Tibial nerve (tissue), 4 donors: ENCODE results near the gene SLC35A4. TPM values are rescaled to one million over a fixed set of nuclear protein-coding genes. Genes with fewer than 3 reads are reported as not detected.

ENCODE experiments used
- DNase-seq, 2 donors: peaks; one replicate each; pipeline ENCODE4 v3.0.0-alpha.2; 2019; ENCODE audit warnings: low spot score in 2 of 2
- H3K27ac ChIP-seq, 4 donors: fragments of 200-600 bp; sonication (generic) in 3 of 4; one replicate each; pipeline ENCODE4 v1.5.1; 2017 to 2019; ENCODE audit warnings: mild to moderate bottlenecking in 1 of 4
- H3K27me3 ChIP-seq, 2 donors: fragments of 200-600 bp; sonication (generic) in 1 of 2; one replicate each; pipeline versions ENCODE4 v1.5.1 to v1.6.0; 2017 to 2019
- H3K36me3 ChIP-seq, 3 donors: fragments of 200-600 bp; sonication (generic); one replicate each; pipeline ENCODE4 v1.5.1; 2018 to 2019
- H3K4me1 ChIP-seq, 4 donors: fragments of 200-600 bp; sonication (generic) in 3 of 4; one replicate each; pipeline ENCODE4 v1.5.1; 2017 to 2019
- H3K4me3 ChIP-seq, 4 donors: fragments of 200-600 bp; sonication (generic) in 3 of 4; one replicate each; pipeline ENCODE4 v1.5.1; 2017 to 2019; ENCODE audit warnings: mild to moderate bottlenecking in 1 of 4, moderate library complexity in 1 of 4
- H3K9me3 ChIP-seq, 4 donors: fragments of 200-600 bp; sonication (generic) in 3 of 4; one replicate each; pipeline ENCODE4 v1.5.1; 2017 to 2019
- CTCF ChIP-seq, 5 experiments: fragments of 200-600 bp in 3 of 5; fragments of 450-650 bp in 2 of 5; sonication (generic) in 3 of 5; IDR thresholded peaks; one replicate each; pipeline ENCODE4 v1.5.1; 2016 to 2019; ENCODE audit warnings: antibody characterized with exemption in 5 of 5, mild to moderate bottlenecking in 3 of 5, moderate library complexity in 2 of 5
- EP300 ChIP-seq, 2 donors: sonication (generic); formaldehyde crosslinking; IDR thresholded peaks; one replicate each; pipeline ENCODE4 v1.6.1; 2017; ENCODE audit warnings: antibody characterized with exemption in 2 of 2, mild to moderate bottlenecking in 1 of 2
- POLR2A ChIP-seq, 2 donors: fragments of 450-650 bp; IDR thresholded peaks; one replicate each; pipeline ENCODE4 v1.6.1; 2017; ENCODE audit warnings: antibody characterized with exemption in 2 of 2, mild to moderate bottlenecking in 2 of 2, moderate library complexity in 2 of 2
- WGBS, 2 donors: methylation state at CpG; one replicate each; pipeline ENCODE4 v1.1.5; 2018; 5-methylcytosine and 5-hydroxymethylcytosine counted together
- total RNA-seq, 4 donors: library from RNA; depleted of rRNA; stranded (reverse); fragments of >200 nt; gene quantifications; one replicate each; pipeline ENCODE4 v1.1.0, GENCODE V29; 2016

The SLC35A4 gene
- total RNA-seq, 4 donors from 2014 or later, result 22.9 to 36.9 (median 26.8) TPM

- Histone ChIP-seq H3K27ac (peak overlapping the region; percentile 80 to 94 (median 90)), H3K27me3 (no peaks in the 10 kb centered on the region), H3K4me1 (peaks cover 0 to 52% (median 21%) of the 10 kb centered on the region in 4 donors), H3K9me3 (no peaks in the 10 kb centered on the region), H3K4me3 (no peak overlapping the region), H3K36me3 (peaks cover 0 to 46% (median 0%) of the 10 kb centered on the region in 3 donors)
- WGBS, 2 donors, result 79 to 81% methylated on average over 3 of the region's 3 CpGs
- no peak for TF ChIP-seq CTCF (IDR thresholded peaks at IDR 0.05)
- TF ChIP-seq POLR2A (IDR thresholded peaks at IDR 0.05), result no peak
- TF ChIP-seq EP300 (IDR thresholded peaks at IDR 0.05), result no peak
- no peak for DNase-seq
Measured at GRCh38 chr5:140557965-140558364, 6.7 kb upstream of the SLC35A4 start.

DNA sequence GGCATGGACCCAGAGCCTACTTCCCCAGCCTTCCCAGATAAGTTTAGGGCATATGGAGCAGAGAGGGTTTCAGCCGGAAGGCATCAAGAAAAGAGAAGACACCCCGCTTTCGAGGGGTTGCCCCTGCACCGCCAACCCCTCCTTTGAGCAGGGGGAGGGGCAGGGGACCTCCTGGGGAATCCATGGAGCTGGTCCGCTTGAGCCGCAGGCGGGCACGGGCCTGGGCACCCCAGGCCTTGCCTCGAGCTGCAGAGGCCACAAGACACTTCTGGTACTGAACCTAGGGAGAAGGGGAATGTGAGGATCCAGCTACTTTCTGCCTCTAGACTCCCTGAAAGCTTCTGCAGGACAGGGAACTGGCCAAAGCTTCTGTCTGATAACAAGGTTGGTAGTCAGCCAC, 6.1 kb upstream of the SLC35A4 start:
- Histone ChIP-seq H3K4me1 (peaks cover 0 to 57% (median 27%) of the 10 kb centered on the region in 4 donors), H3K27me3 (no peaks in the 10 kb centered on the region), H3K4me3 (no peak overlapping the region), H3K36me3 (peaks cover 0 to 46% (median 0%) of the 10 kb centered on the region in 3 donors), H3K9me3 (no peaks in the 10 kb centered on the region), H3K27ac (peak overlapping the region in 1 of 4 donors; percentile 93)
- TF ChIP-seq CTCF (IDR thresholded peaks at IDR 0.05), result no peak
- TF ChIP-seq EP300 (IDR thresholded peaks at IDR 0.05), result no peak
- no peak for TF ChIP-seq POLR2A (IDR thresholded peaks at IDR 0.05)
- DNase-seq, result no peak
- 85 to 95% methylated on average over 9 of the region's 9 CpGs for WGBS, 2 donors

- 82 to 86% methylated on average over 6 to 10 of the region's 10 CpGs for WGBS, 2 donors
- TF ChIP-seq EP300 (IDR thresholded peaks at IDR 0.05) (no peak), CTCF (IDR thresholded peaks at IDR 0.05) (no peak), POLR2A (IDR thresholded peaks at IDR 0.05) (no peak)
- Histone ChIP-seq H3K4me3 (no peak overlapping the region), H3K27ac (no peak overlapping the region), H3K4me1 (peaks cover 0 to 57% (median 30%) of the 10 kb centered on the region in 4 donors), H3K9me3 (no peaks in the 10 kb centered on the region), H3K27me3 (no peaks in the 10 kb centered on the region), H3K36me3 (peaks cover 0 to 46% (median 0%) of the 10 kb centered on the region in 3 donors)
- DNase-seq, result no peak
Measured at GRCh38 chr5:140560227-140560626, 4.4 kb upstream of the SLC35A4 start.

DNA sequence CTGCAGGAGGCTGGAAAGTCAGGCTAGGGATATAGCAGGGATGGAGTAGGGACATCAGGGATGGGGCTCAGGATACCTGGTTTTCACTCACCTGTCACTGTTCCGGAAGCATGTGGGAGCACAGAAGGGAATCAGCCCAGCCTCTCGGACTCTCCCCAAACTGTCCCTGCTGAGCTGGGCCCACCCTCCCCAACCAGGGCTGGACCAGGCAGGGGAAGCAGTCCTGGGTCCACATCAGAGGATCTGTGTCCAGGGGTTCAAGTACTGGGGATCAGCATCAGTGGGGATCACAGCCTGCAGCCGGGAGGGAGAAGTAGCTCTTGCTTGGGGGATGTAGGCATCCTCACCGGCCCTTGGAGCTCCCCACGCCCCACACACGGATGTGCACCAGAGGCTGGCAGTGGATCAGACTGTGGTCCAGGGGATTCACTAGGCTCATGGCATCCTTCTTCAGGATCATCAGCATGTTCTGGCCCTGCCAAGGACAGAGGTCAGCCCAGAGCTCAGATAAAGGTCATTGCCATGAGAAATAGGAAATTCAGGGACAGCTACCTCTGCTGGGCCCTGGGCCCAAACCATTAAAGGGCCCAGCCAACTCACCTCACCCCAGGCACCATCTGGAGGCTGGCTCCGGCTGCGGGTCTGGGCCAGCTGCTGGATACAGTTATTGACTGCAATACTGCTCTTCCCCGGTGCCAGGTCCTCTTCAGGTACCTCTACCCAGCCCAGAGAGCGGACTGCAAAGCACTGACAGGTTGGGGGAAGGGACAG, 2.7 kb upstream of the SLC35A4 start:
- TF ChIP-seq POLR2A (IDR thresholded peaks at IDR 0.05), result no peak
- TF ChIP-seq CTCF (IDR thresholded peaks at IDR 0.05), result no peak
- no peak for TF ChIP-seq EP300 (IDR thresholded peaks at IDR 0.05)
- 90% methylated on average over 8 to 10 of the region's 10 CpGs for WGBS, 2 donors
- H3K36me3 ChIP-seq, result peaks cover 0 to 60% (median 0%) of the 10 kb centered on the region in 3 donors
- peaks cover 0 to 57% (median 28%) of the 10 kb centered on the region in 4 donors for H3K4me1 ChIP-seq
- no peaks in the 10 kb centered on the region for H3K27me3 ChIP-seq
- H3K9me3 ChIP-seq, result no peaks in the 10 kb centered on the region
- H3K4me3 ChIP-seq, result no peak overlapping the region
- no peak for DNase-seq
- H3K27ac ChIP-seq, result peak overlapping the region in 1 of 4 donors; percentile 13

DNA sequence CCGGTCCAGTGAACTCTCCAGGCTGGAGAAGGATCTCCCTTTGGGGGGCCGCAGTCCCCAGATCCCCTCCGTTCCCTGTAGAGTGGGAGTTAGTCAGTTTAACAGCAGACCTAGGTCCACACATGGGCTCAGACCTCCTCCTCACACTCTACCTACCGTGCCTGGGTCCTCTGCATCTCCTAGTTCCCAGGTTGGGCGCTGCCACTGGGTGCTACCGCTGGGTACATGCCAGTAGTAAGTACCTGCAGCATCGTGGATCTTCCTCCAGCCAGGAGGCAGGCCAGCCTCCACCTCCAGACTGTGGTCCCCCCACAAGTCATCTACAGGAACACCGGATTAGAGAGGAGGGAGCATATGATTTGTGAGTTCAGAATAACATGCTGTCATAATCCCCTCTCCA, 1.0 kb upstream of the SLC35A4 start:
- Histone ChIP-seq H3K4me1 (peaks cover 0 to 60% (median 25%) of the 10 kb centered on the region in 4 donors), H3K4me3 (peak overlapping the region; percentile 58 to 97 (median 74)), H3K27me3 (no peaks in the 10 kb centered on the region), H3K9me3 (no peaks in the 10 kb centered on the region), H3K36me3 (peaks cover 0 to 70% (median 2%) of the 10 kb centered on the region in 3 donors), H3K27ac (peak overlapping the region; percentile 95 to 98 (median 96))
- 64 to 69% methylated on average over 8 of the region's 8 CpGs for WGBS, 2 donors
- TF ChIP-seq EP300 (IDR thresholded peaks at IDR 0.05) (no peak), CTCF (IDR thresholded peaks at IDR 0.05) (no peak), POLR2A (IDR thresholded peaks at IDR 0.05) (no peak)
- no peak for DNase-seq
